PC-9 (cell line): ENCODE results near the gene E2F3.

Experiments
- CTCF ChIP-seq: fragments of 200-600 bp; sonication (generic); conservative IDR thresholded peaks from 2 replicates; pipeline ENCODE4 v1.6.1; 2017; ENCODE audit warnings: mixed run types, antibody characterized with exemption, mild to moderate bottlenecking, moderate library complexity
- EZH2 ChIP-seq: fragments of 200-600 bp; sonication (generic); IDR thresholded peaks from 2 replicates; pipeline ENCODE4 v1.8.0; 2017; ENCODE audit warnings: antibody characterized with exemption, low read depth

- TF ChIP-seq CTCF, result no peak
- no peak for TF ChIP-seq EZH2
Observed at GRCh38 chr6:20354366-20354765, 47.3 kb upstream of the E2F3 start.
